Endothelial cell of umbilical vein (primary cell): ENCODE results near the gene ENC1. TPM values are rescaled to one million over a fixed set of nuclear protein-coding genes. Genes with fewer than 3 reads are reported as not detected.

ENCODE experiments used
- BruUV-seq: library from RNA; stranded (reverse); fragments of 400-500 nt; replicated peaks from 2 replicates; lab custom pipeline; 2021; lab: Mats Ljungman, UMichigan
- CTCF ChIA-PET: fragments of 300-600, 350-600 bp; sonication (Branson Sonifier 250); formaldehyde crosslinking; loops from one replicate; lab custom pipeline; 2021; ENCODE audit warnings: antibody characterized with exemption, inconsistent platforms; lab: Charles Lee
- POLR2A ChIA-PET: fragments of 300-600, 350-600 bp; sonication (Branson Sonifier 250); formaldehyde crosslinking; loops from one replicate; lab custom pipeline; 2021; ENCODE audit warnings: antibody characterized with exemption, inconsistent platforms; lab: Charles Lee
- DNase-seq: peaks from one replicate; pipeline ENCODE4 v3.0.0-alpha.2; 2011; ENCODE audit warnings: low read depth, low spot score
- FAIRE-seq: peaks from 2 replicates; lab custom pipeline; 2011; peaks lifted over from hg19 to GRCh38; lab: Jason Lieb, UNC
- H2AFZ ChIP-seq: 2 replicates; pipeline ENCODE4 v1.6.0; 2012; ENCODE audit warnings: low read depth, low read length, control low read depth, inconsistent platforms
- H3K27ac ChIP-seq: 2 replicates; pipeline ENCODE4 v1.5.1; 2011; ENCODE audit warnings: low read depth, mild to moderate bottlenecking, control low read depth, low read length, moderate library complexity; ENCODE audit not compliant: insufficient read depth
- H3K27me3 ChIP-seq, 2 experiments: 2 replicates each; pipeline versions ENCODE4 v1.6.0 to v1.6.1; 2011; ENCODE audit warnings: low read length in 2 of 2, mixed read lengths in 1 of 2; ENCODE audit not compliant: control insufficient read depth in 2 of 2, insufficient read depth in 2 of 2
- H3K36me3 ChIP-seq, 2 experiments: 2 replicates in 1 of 2; 3 replicates in 1 of 2; pipeline ENCODE4 v1.5.1; 2011; ENCODE audit warnings: low read length in 2 of 2, mild to moderate bottlenecking in 1 of 2, moderate library complexity in 1 of 2; ENCODE audit not compliant: control insufficient read depth in 2 of 2, insufficient read depth in 2 of 2; ENCODE audit errors: extremely low read depth in 1 of 2
- H3K4me1 ChIP-seq: 3 replicates; pipeline ENCODE4 v1.5.1; 2011; ENCODE audit warnings: mild to moderate bottlenecking, low read length; ENCODE audit not compliant: control insufficient read depth, insufficient read depth; ENCODE audit errors: extremely low read depth
- H3K4me2 ChIP-seq: 2 replicates; pipeline ENCODE4 v1.6.1; 2011; ENCODE audit warnings: low read length, control low read depth, mixed read lengths; ENCODE audit not compliant: insufficient read depth
- H3K4me3 ChIP-seq, 3 experiments: fragments of 200-600 bp in 1 of 3; sonication (generic), shearing (Covaris generic) in 1 of 3; replicated peaks in 1 of 3; 2 replicates each; pipeline ENCODE4 v1.5.1; 2011 to 2016; ENCODE audit warnings: control low read depth in 3 of 3, low read length in 3 of 3, mild to moderate bottlenecking in 2 of 3, inconsistent platforms in 1 of 3, low read depth in 1 of 3, moderate library complexity in 1 of 3; ENCODE audit not compliant: insufficient read depth in 1 of 3
- H3K79me2 ChIP-seq: 2 replicates; pipeline ENCODE4 v1.6.0; 2012; ENCODE audit warnings: low read length, inconsistent platforms; ENCODE audit not compliant: control insufficient read depth, insufficient read depth
- H3K9ac ChIP-seq: replicated peaks from 2 replicates; pipeline ENCODE3; 2011; ENCODE audit warnings: low read length, control low read depth; ENCODE audit not compliant: insufficient read depth; ENCODE audit errors: extremely low read depth
- H3K9me1 ChIP-seq: replicated peaks from 3 replicates; pipeline ENCODE4 v1.6.0; 2011; ENCODE audit warnings: mild to moderate bottlenecking, low read length; ENCODE audit not compliant: control insufficient read depth, insufficient read depth; ENCODE audit errors: extremely low read depth
- H3K9me3 ChIP-seq: replicated peaks from 2 replicates; pipeline ENCODE4 v1.5.1; 2012; ENCODE audit warnings: low read length, inconsistent platforms; ENCODE audit not compliant: control insufficient read depth, insufficient read depth
- H4K20me1 ChIP-seq: replicated peaks from 2 replicates; pipeline ENCODE3; 2011; ENCODE audit warnings: mild to moderate bottlenecking, low read length; ENCODE audit not compliant: control insufficient read depth, insufficient read depth; ENCODE audit errors: extremely low read depth
- CTCF ChIP-seq, 2 donors: IDR thresholded peaks; 1 replicate in 1 of 2; 2 replicates in 1 of 2; pipeline ENCODE4 v1.5.1; 2011; ENCODE audit warnings: low read length in 2 of 2, mild to moderate bottlenecking in 2 of 2, moderate library complexity in 2 of 2, control low read depth in 1 of 2, inconsistent platforms in 1 of 2, low read depth in 1 of 2; ENCODE audit not compliant: insufficient read depth in 1 of 2; ENCODE audit errors: extremely low read depth in 1 of 2
- EZH2 ChIP-seq: IDR thresholded peaks from 2 replicates; pipeline ENCODE4 v1.6.1; 2012; ENCODE audit warnings: borderline replicate concordance, low read depth, mild to moderate bottlenecking, moderate library complexity, low read length, inconsistent platforms; ENCODE audit not compliant: severe bottlenecking
- FOS ChIP-seq: IDR thresholded peaks from 2 replicates; pipeline ENCODE4 v1.6.1; 2011; ENCODE audit warnings: mild to moderate bottlenecking, low read length, moderate library complexity, borderline replicate concordance; ENCODE audit not compliant: insufficient read depth
- GATA2 ChIP-seq: IDR thresholded peaks from 2 replicates; pipeline ENCODE4 v1.7.0; 2011; ENCODE audit warnings: low read depth, mild to moderate bottlenecking, moderate library complexity, mixed read lengths, low read length; ENCODE audit not compliant: insufficient read length, insufficient read depth
- JUN ChIP-seq: IDR thresholded peaks from 2 replicates; pipeline ENCODE4 v1.6.1; 2011; ENCODE audit warnings: borderline replicate concordance, low read depth; ENCODE audit not compliant: insufficient read length, insufficient read depth
- MAX ChIP-seq: IDR thresholded peaks from 2 replicates; pipeline ENCODE4 v1.6.1; 2011; ENCODE audit not compliant: insufficient read depth, insufficient read length
- MYC ChIP-seq: IDR thresholded peaks from one replicate; pipeline ENCODE4 v1.6.1; 2011; ENCODE audit warnings: mild to moderate bottlenecking, low read depth, low read length
- POLR2A ChIP-seq: IDR thresholded peaks from 2 replicates; pipeline ENCODE4 v1.6.1; 2012; ENCODE audit warnings: low read depth, mild to moderate bottlenecking, control low read depth, low read length
- POLR2AphosphoS5 ChIP-seq: IDR thresholded peaks from 2 replicates; pipeline ENCODE4 v1.6.1; 2012; ENCODE audit warnings: low read depth, mild to moderate bottlenecking, control low read depth, low read length, moderate library complexity; ENCODE audit not compliant: insufficient read depth
- dilution Hi-C: fragments of 300-500 bp; cut with MboI; formaldehyde crosslinking; loops from one replicate; pipeline ENCODE4 v1.15.0; 2019; ENCODE audit warnings: low sequenced_read_pairs; ENCODE audit not compliant: extremely low pct_ligation_motif_present
- intact Hi-C: fragments of 100-400 bp; cut with micrococcal nuclease; formaldehyde crosslinking; loops from one replicate; pipeline ENCODE4 v1.10.0; 2022
- polyA plus RNA-seq, 4 experiments: library from polyadenylated mRNA; depleted of rRNA in 3 of 4; stranded (reverse) in 3 of 4; unstranded in 1 of 4; fragments of >200 nt; gene quantifications; 2 replicates each; pipeline versions ENCODE4 v1.2.1 to v1.2.3, GENCODE V29; 2011 to 2012; ENCODE audit warnings: missing spikeins in 1 of 4
- total RNA-seq: library from RNA; stranded (reverse); gene quantifications from 2 replicates; pipeline ENCODE4 v1.2.3, GENCODE V29; 2021

ENC1 gene
- total and polyA plus RNA-seq, 2 donors (not counting 3 experiments of a cell fraction or from before 2014, with no cell fraction given) = 42.2 to 53.3 TPM

GRCh38 chr5:74588415-74588814 is 52.1 kb downstream of the ENC1 start:
- Histone ChIP-seq H3K27ac (no peak overlapping the region), H3K36me3 (no peaks in the 10 kb centered on the region), H3K79me2 (no peaks in the 10 kb centered on the region), H4K20me1 (no peaks in the 10 kb centered on the region), H3K27me3 (no peaks in the 10 kb centered on the region), H3K4me1 (peaks cover 33% of the 10 kb centered on the region), H3K9me1 (no peaks in the 10 kb centered on the region), H3K9me3 (no peaks in the 10 kb centered on the region), H3K4me2 (no peak overlapping the region), H2AFZ (no peak overlapping the region), H3K4me3 (no peak overlapping the region), H3K9ac (no peak overlapping the region)
- TF ChIP-seq POLR2AphosphoS5 = no peak
- no peak for TF ChIP-seq CTCF (IDR thresholded peaks at IDR 0.05; ENCODE audit: extremely low read depth in 1 of 2, insufficient read depth in 1 of 2, low read depth in 1 of 2, low read length in 2 of 2)
- FAIRE-seq (no peak), DNase-seq (no peak)
- CTCF ChIA-PET = interaction anchor here (1.6 kb wide), 1 partner anchor 53 kb away, joined by 6 read pairs; the partner anchor contains the start of gene ENC1
- intact Hi-C loops (loop anchor here (5.0 kb wide), 1 partner anchor 156 kb away; no protein-coding TSS in a partner anchor), dilution Hi-C loops (no loop called here)
- no TSS peak for BruUV-seq
- POLR2A ChIA-PET = no interaction called here

- POLR2A ChIA-PET = interaction anchor here (0.8 kb wide), 1 partner anchor 47 kb away, joined by 3 read pairs; no protein-coding TSS in a partner anchor
- dilution Hi-C loops = no loop called here
Observed at GRCh38 chr5:74587890-74588289, 52.6 kb downstream of the ENC1 start.

More at GRCh38 chr5:74587890-74588289, 52.6 kb downstream of the ENC1 start:
- no peak overlapping the region for H3K4me3 ChIP-seq
- H4K20me1 ChIP-seq = no peaks in the 10 kb centered on the region
- no peaks in the 10 kb centered on the region for H3K9me3 ChIP-seq
- no peaks in the 10 kb centered on the region for H3K9me1 ChIP-seq
- intact Hi-C loops = loop anchor here (5.0 kb wide), 1 partner anchor 156 kb away; no protein-coding TSS in a partner anchor
- H3K79me2 ChIP-seq = no peaks in the 10 kb centered on the region
- H3K9ac ChIP-seq = no peak overlapping the region
- H3K27ac ChIP-seq = peak overlapping the region; percentile 79
- no peak for DNase-seq
- TF ChIP-seq POLR2AphosphoS5 (no peak), CTCF (IDR thresholded peaks at IDR 0.05; ENCODE audit: extremely low read depth in 1 of 2, insufficient read depth in 1 of 2, low read depth in 1 of 2, low read length in 2 of 2) (no peak), EZH2 (no peak), GATA2 (no peak), POLR2A (no peak), MYC (no peak), JUN (no peak), FOS (no peak), MAX (no peak)
- no peaks in the 10 kb centered on the region for H3K36me3 ChIP-seq
- CTCF ChIA-PET = interaction anchor here (1.6 kb wide), 1 partner anchor 53 kb away, joined by 6 read pairs; the partner anchor contains the start of gene ENC1
- H2AFZ ChIP-seq = no peak overlapping the region
- H3K4me2 ChIP-seq = no peak overlapping the region
- peaks cover 33% of the 10 kb centered on the region for H3K4me1 ChIP-seq
- no TSS peak for BruUV-seq
- no peak for FAIRE-seq
- no peaks in the 10 kb centered on the region for H3K27me3 ChIP-seq
